ENCODE results near the gene LDB3.
A peak's percentile ranks its signal among the peaks of the same experiment; 100 is the strongest.

Gene LDB3

GRCh38 chr10:86708068-86708782 lies 39.9 kb downstream of the LDB3 start:
- Histone ChIP-seq H3K27ac (ENCODE audit: extremely low read depth, low read depth, low read length) (no peak overlapping the region), H3K4me1 (ENCODE audit: control insufficient read depth, insufficient read depth, low read length) (peaks cover 8% of the 10 kb centered on the region; the same call in 1 of the 2 replicates), H3K4me3 (ENCODE audit: low read depth, low read length) (no peak overlapping the region), H3K9me3 (ENCODE audit: control insufficient read depth, insufficient read depth, low read depth, low read length) (no peaks in the 10 kb centered on the region), H3K36me3 (ENCODE audit: control insufficient read depth in 2 of 2, insufficient read depth in 1 of 2, low read length in 2 of 2) (no peaks in the 10 kb centered on the region)
- POLR2A ChIA-PET, result interaction anchor here (0.5 to 1.2 kb wide), 2 partner anchors 50 to 231 kb away, joined by 3 to 8 read pairs; no protein-coding TSS in a partner anchor
- CTCF ChIA-PET, result interaction anchor here (0.6 to 2.2 kb wide), 6 partner anchors 9 to 192 kb away, joined by 3 to 10 read pairs (median 5); no protein-coding TSS in a partner anchor
- TF ChIP-seq ZNF843 (tag by site-specific recombination; IDR thresholded peaks at IDR 0.05) (no peak), HOXC10 (CRISPR knock-in tag; IDR thresholded peaks at IDR 0.05) (no peak), SCRT1 (tag by site-specific recombination; IDR thresholded peaks at IDR 0.05; ENCODE audit: borderline replicate concordance) (no peak), SCRT2 (tag by site-specific recombination; IDR thresholded peaks at IDR 0.05) (no peak), ZNF792 (tag by site-specific recombination; IDR thresholded peaks at IDR 0.05) (no peak), ZXDB (tag by site-specific recombination; IDR thresholded peaks at IDR 0.05) (no peak), KLF9 (tag by site-specific recombination; IDR thresholded peaks at IDR 0.05; ENCODE audit: low read depth) (no peak), ZNF621 (tag by site-specific recombination; IDR thresholded peaks at IDR 0.05) (no peak), ZNF521 (tag by site-specific recombination; IDR thresholded peaks at IDR 0.05) (no peak), WT1 (tag by site-specific recombination; IDR thresholded peaks at IDR 0.05) (no peak), ZNF140 (tag by site-specific recombination; IDR thresholded peaks at IDR 0.05) (no peak), ZNF175 (tag by site-specific recombination; IDR thresholded peaks at IDR 0.05) (no peak), ZNF660 (tag by site-specific recombination; IDR thresholded peaks at IDR 0.05) (no peak), ZNF791 (tag by site-specific recombination; IDR thresholded peaks at IDR 0.05) (no peak), ZNF658 (tag by site-specific recombination; IDR thresholded peaks at IDR 0.05) (no peak), ZNF10 (tag by site-specific recombination; IDR thresholded peaks at IDR 0.05) (no peak), GLIS2 (tag by site-specific recombination; IDR thresholded peaks at IDR 0.05) (0 out of 2 replicates have a peak, but pooled peaks have one; percentile 30), ZBTB8A (tag by site-specific recombination; IDR thresholded peaks at IDR 0.05) (0 out of 2 replicates have a peak, but pooled peaks have one; percentile 23), ZNF366 (tag by site-specific recombination; conservative IDR thresholded peaks at IDR 0.05) (no peak), ZSCAN30 (tag by site-specific recombination; IDR thresholded peaks at IDR 0.05) (no peak), ZSCAN23 (tag by site-specific recombination; IDR thresholded peaks at IDR 0.05) (no peak), ZNF747 (tag by site-specific recombination; IDR thresholded peaks at IDR 0.05) (no peak), ZNF18 (tag by site-specific recombination; IDR thresholded peaks at IDR 0.05) (no peak), ZIC2 (tag by site-specific recombination; IDR thresholded peaks at IDR 0.05) (peak; percentile 57), ZNF514 (tag by site-specific recombination; IDR thresholded peaks at IDR 0.05) (no peak), HOXD13 (CRISPR knock-in tag; IDR thresholded peaks at IDR 0.05; ENCODE audit: borderline replicate concordance) (no peak), SALL2 (tag by site-specific recombination; IDR thresholded peaks at IDR 0.05; ENCODE audit: borderline replicate concordance) (no peak), ZBTB20 (tag by site-specific recombination; IDR thresholded peaks at IDR 0.05) (peak; percentile 72), ZNF677 (tag by site-specific recombination; IDR thresholded peaks at IDR 0.05) (no peak), ZNF23 (tag by site-specific recombination; IDR thresholded peaks at IDR 0.05; ENCODE audit: borderline replicate concordance) (no peak), ZNF362 (tag by site-specific recombination; IDR thresholded peaks at IDR 0.05) (no peak), TRIM28 (IDR thresholded peaks at IDR 0.05; ENCODE audit: borderline replicate concordance, low read length) (no peak), ZBTB21 (tag by site-specific recombination; IDR thresholded peaks at IDR 0.05) (no peak), ZNF513 (tag by site-specific recombination; IDR thresholded peaks at IDR 0.05) (no peak), BCL6B (tag by site-specific recombination; IDR thresholded peaks at IDR 0.05) (no peak), ZNF341 (tag by site-specific recombination; IDR thresholded peaks at IDR 0.05; ENCODE audit: low read depth) (0 out of 2 replicates have a peak, but pooled peaks have one; percentile 10)
